ENCODE measurements around the gene HOXC9.

Gene HOXC9

DNA sequence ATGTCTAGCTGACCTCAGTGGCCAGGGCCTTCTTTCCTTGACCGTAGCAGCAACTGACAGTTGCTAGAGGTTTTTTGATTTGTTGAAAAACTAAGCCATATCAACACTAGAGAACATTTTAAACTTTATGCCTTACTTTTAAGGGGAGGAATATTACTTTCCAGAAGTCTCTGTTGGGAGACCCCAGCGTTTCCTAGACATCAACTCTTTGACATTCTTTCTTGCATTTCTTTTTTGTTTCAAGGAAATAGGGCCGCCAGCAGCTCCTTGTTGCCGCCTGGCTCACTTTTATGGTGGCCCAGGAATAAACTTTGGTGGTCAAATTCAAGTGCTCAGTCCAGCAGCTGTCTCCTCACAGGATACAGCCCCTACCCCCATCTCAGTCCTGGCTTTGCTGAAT, 29.5 kb upstream of the HOXC9 start:
- H3K4me3 ChIP-seq (ENCODE audit: low read depth, low read length) = no peak overlapping the region
- in situ Hi-C loops (cut with HindIII; ENCODE audit: low pct_ligation_motif_present, low sequenced_read_pairs) = no loop called here
- no peaks in the 10 kb centered on the region for H3K36me3 ChIP-seq (replicated peaks)
- no peak overlapping the region for H3K27ac ChIP-seq
- TF ChIP-seq, protein P1, sequence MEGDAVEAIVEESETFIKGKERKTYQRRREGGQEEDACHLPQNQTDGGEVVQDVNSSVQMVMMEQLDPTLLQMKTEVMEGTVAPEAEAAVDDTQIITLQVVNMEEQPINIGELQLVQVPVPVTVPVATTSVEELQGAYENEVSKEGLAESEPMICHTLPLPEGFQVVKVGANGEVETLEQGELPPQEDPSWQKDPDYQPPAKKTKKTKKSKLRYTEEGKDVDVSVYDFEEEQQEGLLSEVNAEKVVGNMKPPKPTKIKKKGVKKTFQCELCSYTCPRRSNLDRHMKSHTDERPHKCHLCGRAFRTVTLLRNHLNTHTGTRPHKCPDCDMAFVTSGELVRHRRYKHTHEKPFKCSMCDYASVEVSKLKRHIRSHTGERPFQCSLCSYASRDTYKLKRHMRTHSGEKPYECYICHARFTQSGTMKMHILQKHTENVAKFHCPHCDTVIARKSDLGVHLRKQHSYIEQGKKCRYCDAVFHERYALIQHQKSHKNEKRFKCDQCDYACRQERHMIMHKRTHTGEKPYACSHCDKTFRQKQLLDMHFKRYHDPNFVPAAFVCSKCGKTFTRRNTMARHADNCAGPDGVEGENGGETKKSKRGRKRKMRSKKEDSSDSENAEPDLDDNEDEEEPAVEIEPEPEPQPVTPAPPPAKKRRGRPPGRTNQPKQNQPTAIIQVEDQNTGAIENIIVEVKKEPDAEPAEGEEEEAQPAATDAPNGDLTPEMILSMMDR (IDR thresholded peaks at IDR 0.05; ENCODE audit: low read depth, low read length, missing control alignments) = no peak
- DNase-seq = no peak
- H3K27me3 ChIP-seq (replicated peaks) = peaks cover 95% of the 10 kb centered on the region

DNA sequence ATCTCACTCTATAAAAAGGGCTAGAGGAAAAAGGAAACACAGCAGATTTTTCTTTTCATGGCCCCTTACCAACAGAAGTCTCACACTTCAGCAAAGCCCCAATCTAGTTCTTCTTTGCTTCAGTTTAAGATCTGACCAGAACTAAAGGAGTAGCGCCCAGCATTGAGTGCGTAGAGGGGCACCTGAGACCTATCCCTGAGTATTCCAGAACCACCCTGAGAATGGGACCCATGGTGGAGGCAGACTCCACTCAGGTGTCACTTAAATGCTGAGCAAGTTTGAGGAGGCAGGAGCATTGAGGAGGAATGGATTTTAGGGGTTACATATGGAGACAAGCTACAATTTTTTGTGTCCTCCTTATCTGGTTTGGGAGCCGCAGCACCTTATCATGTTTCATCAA, 28.8 kb upstream of the HOXC9 start:
- Histone ChIP-seq H3K27ac (no peak overlapping the region), H3K4me3 (ENCODE audit: low read depth, low read length) (no peak overlapping the region), H3K36me3 (replicated peaks) (no peaks in the 10 kb centered on the region), H3K27me3 (replicated peaks) (peaks cover 94% of the 10 kb centered on the region)
- TF ChIP-seq, protein P1 (IDR thresholded peaks at IDR 0.05; ENCODE audit: low read depth, low read length, missing control alignments) = no peak
- in situ Hi-C loops (cut with HindIII; ENCODE audit: low pct_ligation_motif_present, low sequenced_read_pairs) = no loop called here
- no peak for DNase-seq

DNA sequence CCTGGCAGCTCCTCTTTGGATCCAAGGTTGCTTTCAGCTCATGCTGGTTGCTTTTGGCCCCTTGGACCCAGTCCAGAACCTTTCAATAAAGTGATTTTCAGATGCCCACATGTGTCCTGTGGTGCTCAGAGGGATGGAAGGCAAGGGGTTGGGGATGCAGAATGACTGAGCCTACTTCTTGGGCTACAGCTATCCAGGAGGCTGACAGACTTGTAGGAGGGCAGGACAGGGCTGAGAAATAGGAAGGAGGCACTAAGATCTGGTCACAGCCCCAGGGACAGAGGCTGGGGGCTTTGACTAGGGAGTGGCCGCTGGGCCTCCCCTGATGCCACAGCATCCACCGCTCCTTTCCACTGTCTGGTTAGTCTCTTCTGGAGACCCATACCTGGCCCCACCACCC, 28.3 kb upstream of the HOXC9 start:
- H3K27ac ChIP-seq = no peak overlapping the region
- in situ Hi-C loops (cut with HindIII; ENCODE audit: low pct_ligation_motif_present, low sequenced_read_pairs) = no loop called here
- no peak overlapping the region for H3K4me3 ChIP-seq (ENCODE audit: low read depth, low read length)
- no peaks in the 10 kb centered on the region for H3K36me3 ChIP-seq (replicated peaks)
- TF ChIP-seq, protein P1 (IDR thresholded peaks at IDR 0.05; ENCODE audit: low read depth, low read length, missing control alignments) = no peak
- H3K27me3 ChIP-seq (replicated peaks) = peaks cover 93% of the 10 kb centered on the region
- DNase-seq = no peak

DNA sequence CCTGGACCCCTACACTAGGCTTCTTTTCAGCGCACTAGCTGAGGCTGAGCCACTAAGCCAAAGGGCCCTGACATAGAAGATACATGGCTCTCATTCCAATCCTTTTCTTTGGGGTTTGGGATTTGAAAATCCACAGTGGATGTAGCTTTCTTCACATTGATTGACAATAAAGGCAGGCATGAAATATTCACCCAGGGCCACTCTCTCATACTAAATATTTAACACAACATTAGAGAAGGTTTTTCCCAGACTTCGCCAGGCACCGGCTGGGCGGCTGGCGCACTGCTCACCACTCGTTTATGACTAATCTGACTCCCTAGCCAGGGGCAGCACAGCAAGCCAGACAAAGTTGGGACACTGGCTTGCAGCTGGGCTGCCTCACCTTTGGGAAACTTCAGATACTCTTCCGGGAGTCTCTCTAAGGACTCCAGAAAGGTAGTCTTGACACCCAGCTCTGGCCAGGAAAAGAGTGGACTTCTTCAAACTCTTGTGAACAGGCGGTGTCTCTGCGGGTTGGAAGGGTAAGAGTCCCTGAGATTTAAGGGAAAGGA, 27.7 kb upstream of the HOXC9 start:
- in situ Hi-C loops (cut with HindIII; ENCODE audit: low pct_ligation_motif_present, low sequenced_read_pairs) = no loop called here
- Histone ChIP-seq H3K36me3 (replicated peaks) (no peaks in the 10 kb centered on the region), H3K4me3 (ENCODE audit: low read depth, low read length) (no peak overlapping the region), H3K27ac (no peak overlapping the region), H3K27me3 (replicated peaks) (peaks cover 93% of the 10 kb centered on the region)
- TF ChIP-seq, protein P1 (IDR thresholded peaks at IDR 0.05; ENCODE audit: low read depth, low read length, missing control alignments) = no peak
- no peak for DNase-seq

DNA sequence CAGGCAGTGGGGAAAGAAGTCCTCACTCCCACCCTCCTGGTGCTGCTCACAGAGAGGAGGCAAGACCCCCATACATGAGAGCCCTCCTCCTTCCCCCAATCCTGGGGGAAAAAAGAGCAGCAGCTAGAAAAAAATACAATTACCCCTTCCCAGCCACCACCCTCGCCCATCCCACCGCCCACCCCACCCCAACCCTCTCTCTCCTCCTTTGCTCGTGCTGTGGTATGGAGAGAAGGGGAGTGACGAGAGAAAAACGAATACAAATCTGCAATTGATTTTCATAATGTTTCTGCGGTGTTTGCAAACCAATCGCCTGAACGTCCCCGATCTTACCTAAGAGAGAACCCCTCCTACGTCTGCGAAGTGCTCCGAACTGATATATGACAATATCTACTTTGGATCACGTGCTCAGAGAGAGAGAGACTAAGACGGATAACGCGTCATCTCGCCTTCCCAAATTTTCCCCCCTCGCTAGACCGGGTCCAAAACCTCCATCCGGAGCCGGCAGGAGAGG, 27.2 kb upstream of the HOXC9 start, which contains the start of gene HOXC11:
Gene HOXC11, plus strand, starts transcription at position 405 of the 514 bp plus-strand sequence. CDS start 116 bp downstream, outside the sequence.
- Histone ChIP-seq H3K27ac (no peak within 1 kb of the TSS), H3K36me3 (replicated peaks) (no peaks in the 10 kb centered on the region), H3K27me3 (replicated peaks) (peaks cover 93% of the 10 kb centered on the region), H3K4me3 (ENCODE audit: low read depth, low read length) (no peak within 1 kb of the TSS)
- in situ Hi-C loops (cut with HindIII; ENCODE audit: low pct_ligation_motif_present, low sequenced_read_pairs) = no loop called here
- no peak for DNase-seq
- TF ChIP-seq, protein P1 (IDR thresholded peaks at IDR 0.05; ENCODE audit: low read depth, low read length, missing control alignments) = no peak

Data from brain microvascular endothelial cell (primary cell).